ENCODE data around the gene MICAL2. TPM values are rescaled to one million over a fixed set of nuclear protein-coding genes. Genes with fewer than 3 reads are reported as not detected.

The MICAL2 gene
- polyA plus RNA-seq, 3 donors: 5.7 to 7.5 (median 6.0) TPM

- no peak for DNase-seq
Observed at GRCh38 chr11:12202661-12203310, 92.4 kb downstream of the MICAL2 start.

DNA sequence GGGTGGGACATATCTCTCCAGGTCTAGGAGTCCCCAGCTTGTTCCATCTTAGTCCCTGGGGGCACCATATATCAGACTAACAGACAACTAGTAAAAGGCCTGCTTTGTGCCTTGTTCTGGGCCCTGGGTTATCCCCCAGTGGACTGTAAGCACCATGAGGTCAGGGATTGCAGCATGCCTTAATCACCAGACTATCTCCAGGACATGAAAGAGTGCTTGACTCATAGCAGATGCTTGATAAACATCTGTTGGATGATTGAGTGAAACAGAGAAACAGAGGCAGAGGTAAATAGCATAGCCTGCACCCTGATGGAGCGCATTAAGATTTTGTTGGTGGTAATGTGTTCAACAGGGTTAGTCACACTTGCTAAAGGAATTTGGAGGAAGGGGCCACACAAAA lies 94.1 kb downstream of the MICAL2 start:
- no peak for DNase-seq

DNA sequence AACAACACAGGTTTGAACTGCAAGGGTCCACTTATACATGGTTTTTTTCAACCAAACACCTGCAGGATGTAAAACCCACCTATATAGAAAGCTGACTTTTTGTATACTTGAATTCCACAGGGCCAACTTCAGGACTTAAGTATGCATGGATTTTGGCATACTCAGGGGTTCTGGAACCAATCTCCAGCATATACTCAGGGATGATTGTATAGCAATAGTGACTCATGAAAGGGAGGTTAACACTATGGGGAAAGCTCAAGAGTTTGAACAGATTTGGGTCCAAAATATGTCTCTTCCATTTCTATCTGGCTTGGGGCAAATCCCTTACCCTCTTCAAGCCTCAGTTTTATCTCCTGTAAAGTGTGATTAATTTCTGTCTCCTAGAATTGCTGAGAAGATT lies 94.9 kb downstream of the MICAL2 start:
- DNase-seq: no peak

- DNase-seq: no peak
Observed at GRCh38 chr11:12206529-12206928, 96.1 kb downstream of the MICAL2 start.

DNA sequence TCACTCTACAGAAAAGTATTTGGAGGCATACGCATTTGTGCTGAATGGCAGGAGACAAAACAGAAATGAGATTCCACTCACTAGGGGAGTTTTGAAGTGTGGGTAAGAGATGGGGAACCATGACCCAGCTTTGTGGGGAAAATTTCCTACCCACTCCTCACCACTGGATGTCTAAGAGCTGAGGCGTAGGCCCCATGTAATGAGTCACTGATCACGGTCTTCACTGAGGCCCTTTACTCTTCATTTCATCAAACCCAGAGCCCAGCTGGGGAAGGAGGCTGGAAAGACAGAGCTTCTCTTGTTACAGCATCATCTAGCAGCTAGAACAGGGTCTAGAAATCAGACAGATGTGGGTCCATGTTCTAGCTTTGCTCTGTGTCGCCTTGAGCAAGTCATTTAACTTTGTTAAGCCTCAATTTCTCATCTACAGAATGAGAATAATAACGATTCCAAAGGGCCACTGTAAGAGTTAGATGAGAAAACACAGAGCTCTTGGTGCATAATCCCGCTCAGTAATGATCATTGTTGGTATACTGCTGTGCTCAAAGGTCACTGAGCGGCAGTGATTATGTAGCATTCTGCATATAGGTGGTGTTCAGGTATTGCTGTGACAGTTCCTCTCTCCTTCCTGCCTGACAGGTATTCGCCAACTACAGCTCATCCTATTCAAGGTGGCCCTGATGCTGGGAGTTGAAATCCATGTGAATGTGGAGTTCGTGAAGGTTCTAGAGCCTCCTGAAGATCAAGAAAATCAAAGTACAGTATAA lies 97.2 kb downstream of the MICAL2 start:
- DNase-seq: no peak

DNA sequence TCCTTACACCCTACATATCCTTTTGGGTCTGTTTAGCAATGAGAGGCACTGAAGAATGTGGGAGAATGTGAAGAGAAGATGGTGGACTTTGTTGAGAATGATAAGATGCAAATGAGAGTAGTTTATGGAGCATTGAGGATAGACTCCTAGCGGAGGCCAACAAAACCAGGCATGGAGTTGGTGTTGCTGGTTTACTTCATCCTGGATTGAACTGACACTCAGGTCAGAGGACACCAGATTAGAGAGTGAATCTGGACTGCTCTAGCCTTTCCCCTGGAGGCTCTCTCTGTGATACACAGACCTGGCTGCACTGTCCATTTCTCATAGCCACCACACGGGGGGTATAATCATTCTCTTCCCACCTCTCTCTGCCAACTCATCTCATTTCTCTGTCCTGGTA lies 98.7 kb downstream of the MICAL2 start:
- no peak for DNase-seq

DNA sequence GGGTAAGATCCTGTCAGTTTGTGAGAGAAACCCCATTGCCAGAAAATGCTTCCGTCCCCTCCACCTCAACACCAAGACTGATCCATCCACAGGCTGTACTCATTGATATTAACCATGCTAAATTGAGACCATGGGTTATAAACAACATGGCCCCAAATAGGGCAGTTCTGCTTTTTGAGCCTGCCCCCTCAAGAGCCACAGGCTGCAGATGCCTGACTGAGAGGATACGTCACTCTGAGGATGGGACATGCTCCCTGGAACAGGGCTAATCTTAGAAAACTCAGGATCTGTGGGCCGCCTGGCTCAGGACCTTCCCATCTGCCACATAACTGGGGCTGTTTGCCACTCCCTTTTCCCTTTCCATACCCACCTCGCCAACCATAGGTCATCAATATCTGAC lies 99.8 kb downstream of the MICAL2 start:
- DNase-seq: no peak

DNA sequence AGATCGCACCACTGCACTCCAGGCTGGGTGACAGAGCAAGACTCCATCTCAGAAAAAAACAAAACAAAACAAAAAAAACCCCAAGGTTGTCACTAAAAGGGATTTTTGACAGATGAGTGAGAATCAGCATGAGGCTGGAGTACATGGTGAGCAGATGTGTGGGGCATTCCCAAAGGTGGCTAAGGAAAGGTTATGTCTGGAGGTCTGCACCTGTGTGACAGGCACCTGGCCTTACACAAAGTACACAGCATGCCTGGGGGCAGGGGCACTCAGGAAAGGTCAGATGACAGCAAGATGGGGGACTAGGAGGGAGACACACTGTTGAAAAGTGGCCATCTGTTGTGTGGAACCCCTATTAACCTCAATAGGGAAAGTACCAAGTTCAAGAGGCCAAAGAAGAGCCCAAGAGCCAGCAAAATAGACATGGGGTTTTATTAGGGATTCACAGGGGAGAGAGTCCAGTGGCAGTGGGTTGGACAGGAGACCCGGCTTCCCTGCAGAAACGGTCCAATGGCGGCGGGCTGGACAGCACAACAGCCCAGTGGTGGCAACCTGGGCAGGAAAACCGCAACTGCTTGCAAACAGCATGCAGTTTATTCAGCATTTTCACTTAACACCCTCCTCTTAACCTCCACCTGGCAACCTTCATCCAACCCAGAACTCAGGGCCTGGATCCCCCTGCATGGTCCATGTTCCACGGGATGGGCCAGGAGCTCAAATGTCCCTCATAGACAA lies 101.1 kb downstream of the MICAL2 start:
- DNase-seq: no peak

- no peak for DNase-seq
Observed at GRCh38 chr11:12212174-12212820, 101.9 kb downstream of the MICAL2 start.

DNA sequence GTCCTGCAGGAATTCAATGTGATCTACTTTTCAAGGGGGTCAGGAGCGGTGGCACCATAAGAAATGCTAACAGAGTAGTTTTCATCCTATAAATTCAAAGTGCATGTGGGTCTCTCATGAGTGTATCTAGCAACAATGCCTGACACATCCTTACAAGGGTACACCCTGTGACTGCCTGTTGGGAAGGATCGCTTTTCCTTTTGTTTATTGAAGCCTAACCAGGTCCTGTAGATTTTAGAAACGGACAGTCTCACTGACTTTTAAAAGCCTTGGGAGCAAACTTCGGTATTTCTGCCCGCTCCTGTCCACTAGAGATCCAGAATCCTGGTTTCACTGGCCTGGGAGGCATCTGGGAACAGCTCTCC lies 102.4 kb downstream of the MICAL2 start:
- no peak for DNase-seq

- no peak for DNase-seq
Observed at GRCh38 chr11:12213883-12214282, 103.5 kb downstream of the MICAL2 start.

DNA sequence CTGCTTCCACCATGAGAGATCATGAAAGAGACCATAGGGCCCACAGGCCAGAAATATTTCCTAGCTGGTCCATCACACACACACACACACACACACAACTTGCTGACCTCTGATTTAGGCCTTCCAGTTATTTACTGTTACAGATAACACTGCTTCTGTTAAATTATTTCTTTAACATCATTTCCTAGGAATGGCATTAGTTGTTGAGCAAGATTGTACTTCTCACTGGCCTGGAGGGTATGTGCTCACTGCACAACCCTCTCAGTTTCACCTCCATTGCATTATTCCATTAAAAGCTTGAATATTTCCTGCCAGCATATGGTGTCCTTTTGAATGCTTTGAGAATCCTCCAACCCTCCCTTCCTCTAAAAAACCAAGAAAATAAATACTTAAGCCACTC lies 104.4 kb downstream of the MICAL2 start:
- DNase-seq: no peak

DNA sequence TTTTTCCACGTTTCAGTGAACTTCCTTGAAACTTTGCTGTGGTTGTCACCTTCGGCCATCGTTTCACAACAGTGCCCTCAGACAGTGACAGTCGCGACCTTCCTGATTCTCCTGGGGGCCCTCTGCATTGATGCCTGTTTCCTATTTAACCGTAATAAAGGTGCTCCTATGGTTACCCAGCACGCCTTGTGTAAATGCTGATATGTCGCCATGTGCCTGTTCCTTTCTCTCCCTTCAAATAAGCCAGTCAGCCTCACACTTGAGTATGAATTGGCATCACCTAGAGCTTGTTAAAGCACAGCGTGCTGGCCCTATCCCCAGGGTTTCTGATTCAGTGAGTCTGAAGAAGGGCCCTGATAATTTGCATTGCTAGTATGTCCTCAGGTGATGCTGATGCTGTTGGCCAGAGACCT lies 104.8 kb downstream of the MICAL2 start:
- DNase-seq: no peak

GRCh38 chr11:12216041-12216451 lies 105.7 kb downstream of the MICAL2 start:
- no peak for DNase-seq

GRCh38 chr11:12216671-12217374 lies 106.4 kb downstream of the MICAL2 start:
- DNase-seq: no peak

- DNase-seq: no peak
Observed at GRCh38 chr11:12217879-12218278, 107.5 kb downstream of the MICAL2 start.

GRCh38 chr11:12218909-12219308 lies 108.5 kb downstream of the MICAL2 start:
- no peak for DNase-seq

- no peak for DNase-seq
Observed at GRCh38 chr11:12219757-12220156, 109.4 kb downstream of the MICAL2 start.

- DNase-seq: no peak
Observed at GRCh38 chr11:12220305-12220704, 109.9 kb downstream of the MICAL2 start.

DNA sequence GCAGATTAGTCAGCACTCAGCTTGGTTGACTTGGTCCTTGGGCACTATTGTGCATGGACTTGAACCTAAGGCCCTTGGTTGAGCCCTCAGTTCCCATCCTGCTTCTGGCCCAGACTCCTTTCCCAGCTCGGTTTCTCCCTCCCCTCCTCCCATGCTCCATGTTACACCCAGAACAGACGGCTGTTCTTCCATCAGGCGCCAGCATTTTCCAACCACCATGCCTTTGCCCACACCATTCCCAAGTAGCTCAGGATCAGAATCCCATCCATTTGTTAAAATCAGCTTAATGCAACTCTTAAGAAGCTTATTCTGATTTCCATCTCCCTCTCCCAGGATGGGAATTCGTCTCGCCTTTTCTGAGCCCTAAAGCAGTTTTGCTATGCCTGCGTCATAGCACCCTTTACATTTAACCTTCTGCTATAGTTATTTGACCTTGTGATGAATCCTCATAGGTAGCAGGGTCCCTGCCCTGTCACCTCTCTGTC lies 110.7 kb downstream of the MICAL2 start:
- DNase-seq: no peak

GRCh38 chr11:12222055-12222792 lies 111.8 kb downstream of the MICAL2 start:
- no peak for DNase-seq
